ENCODE data around the gene DMBX1.

DNA sequence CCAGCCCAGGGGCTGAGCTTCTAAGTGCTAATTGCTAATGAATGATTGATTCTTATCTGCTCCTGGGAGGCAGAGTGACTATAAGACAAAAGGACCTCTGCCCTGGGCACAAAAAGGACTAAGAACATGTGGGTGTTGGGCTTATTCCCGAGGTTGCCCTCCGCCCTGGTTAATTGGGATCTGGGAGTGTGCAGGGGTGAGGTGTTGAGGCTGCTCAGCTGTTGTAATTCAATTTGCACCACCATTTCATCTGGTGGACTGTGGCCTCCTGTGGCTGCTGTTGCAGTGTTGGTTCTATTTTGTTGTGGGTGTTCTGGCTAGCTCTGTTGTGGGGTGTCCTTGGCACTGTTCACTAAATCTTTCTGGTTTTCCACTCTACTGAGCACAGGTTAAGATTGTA is 48.5 kb downstream of the DMBX1 start:
- no peak for TF ChIP-seq POLR2A (IDR thresholded peaks at IDR 0.05)
- TF ChIP-seq, protein P1, sequence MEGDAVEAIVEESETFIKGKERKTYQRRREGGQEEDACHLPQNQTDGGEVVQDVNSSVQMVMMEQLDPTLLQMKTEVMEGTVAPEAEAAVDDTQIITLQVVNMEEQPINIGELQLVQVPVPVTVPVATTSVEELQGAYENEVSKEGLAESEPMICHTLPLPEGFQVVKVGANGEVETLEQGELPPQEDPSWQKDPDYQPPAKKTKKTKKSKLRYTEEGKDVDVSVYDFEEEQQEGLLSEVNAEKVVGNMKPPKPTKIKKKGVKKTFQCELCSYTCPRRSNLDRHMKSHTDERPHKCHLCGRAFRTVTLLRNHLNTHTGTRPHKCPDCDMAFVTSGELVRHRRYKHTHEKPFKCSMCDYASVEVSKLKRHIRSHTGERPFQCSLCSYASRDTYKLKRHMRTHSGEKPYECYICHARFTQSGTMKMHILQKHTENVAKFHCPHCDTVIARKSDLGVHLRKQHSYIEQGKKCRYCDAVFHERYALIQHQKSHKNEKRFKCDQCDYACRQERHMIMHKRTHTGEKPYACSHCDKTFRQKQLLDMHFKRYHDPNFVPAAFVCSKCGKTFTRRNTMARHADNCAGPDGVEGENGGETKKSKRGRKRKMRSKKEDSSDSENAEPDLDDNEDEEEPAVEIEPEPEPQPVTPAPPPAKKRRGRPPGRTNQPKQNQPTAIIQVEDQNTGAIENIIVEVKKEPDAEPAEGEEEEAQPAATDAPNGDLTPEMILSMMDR (IDR thresholded peaks at IDR 0.05), result no peak

All from lower leg skin (tissue), 3 donors.